Left ventricle myocardium inferior (tissue), 1 donor: Measurements from ENCODE around the gene GCC2. TPM values are rescaled to one million over a fixed set of nuclear protein-coding genes. Genes with fewer than 3 reads are reported as not detected.
"Not testable (repeated sequence)": the region's sequence is repeated elsewhere in the genome, so short reads cannot be mapped to it uniquely, and the experiment has no call there.

Experiments
- DNase-seq: peaks from one replicate; pipeline ENCODE4 v3.0.0-alpha.2; 2020
- H3K27ac ChIP-seq: fragments of 200-600 bp; replicated peaks from 2 replicates; pipeline ENCODE4 v1.8.0; 2021
- H3K27me3 ChIP-seq: fragments of 200-600 bp; 2 replicates; pipeline ENCODE4 v1.8.0; 2021; ENCODE audit warnings: low read depth
- H3K36me3 ChIP-seq: fragments of 200-600 bp; 2 replicates; pipeline ENCODE4 v1.8.0; 2021
- H3K4me1 ChIP-seq: fragments of 200-600 bp; 2 replicates; pipeline ENCODE4 v1.8.0; 2021
- H3K4me3 ChIP-seq: fragments of 200-600 bp; 2 replicates; pipeline ENCODE4 v1.8.0; 2021; ENCODE audit warnings: mild to moderate bottlenecking, moderate library complexity
- H3K9me3 ChIP-seq: fragments of 200-600 bp; replicated peaks from 2 replicates; pipeline ENCODE4 v1.8.0; 2021
- CTCF ChIP-seq: fragments of 200-600 bp; IDR thresholded peaks from 2 replicates; pipeline ENCODE4 v1.8.0; 2021; ENCODE audit warnings: antibody characterized with exemption, mild to moderate bottlenecking, borderline replicate concordance
- intact Hi-C: fragments of 100-400 bp; cut with micrococcal nuclease; formaldehyde crosslinking; loops from one replicate; pipeline ENCODE4 v1.11.0; 2022
- total RNA-seq: library from RNA; stranded (reverse); fragmentation: NEBNext Ultra II Directional; extraction: Animal tissue kit (Norgen Biotek cat#: 25700); gene quantifications from one replicate; pipeline ENCODE4 v1.2.1, GENCODE V29; 2021
- donor health status: DM: no; HTN: yes; CAD: no; lungs with severe emphysema.

Gene GCC2
- total RNA-seq, 1 donor from 2014 or later, result 24.9 TPM

GRCh38 chr2:108552566-108552965 lies 103.6 kb downstream of the GCC2 start:
- intact Hi-C loops, result no loop called here
- Histone ChIP-seq H3K4me3 (no peak overlapping the region), H3K9me3 (no peaks in the 10 kb centered on the region), H3K4me1 (peaks cover 62% of the 10 kb centered on the region), H3K27me3 (no peaks in the 10 kb centered on the region), H3K27ac (peak overlapping the region; percentile 77), H3K36me3 (no peaks in the 10 kb centered on the region)
- no peak for DNase-seq
- no peak for TF ChIP-seq CTCF

GRCh38 chr2:108553209-108553919 lies 104.4 kb downstream of the GCC2 start:
- no peak for DNase-seq
- no peak for TF ChIP-seq CTCF

GRCh38 chr2:108554528-108554927 lies 105.5 kb downstream of the GCC2 start:
- no peaks in the 10 kb centered on the region for H3K9me3 ChIP-seq
- TF ChIP-seq CTCF, result no peak
- peaks cover 61% of the 10 kb centered on the region for H3K4me1 ChIP-seq
- no peaks in the 10 kb centered on the region for H3K36me3 ChIP-seq
- no peak overlapping the region for H3K4me3 ChIP-seq
- peak; percentile 72 for DNase-seq
- peak overlapping the region; percentile 77 for H3K27ac ChIP-seq
- intact Hi-C loops, result no loop called here
- H3K27me3 ChIP-seq, result no peaks in the 10 kb centered on the region

More at GRCh38 chr2:108553209-108553919, 104.4 kb downstream of the GCC2 start:
- Histone ChIP-seq H3K4me1 (peaks cover 56% of the 10 kb centered on the region), H3K27me3 (no peaks in the 10 kb centered on the region), H3K36me3 (no peaks in the 10 kb centered on the region), H3K27ac (peak overlapping the region; percentile 77), H3K9me3 (no peaks in the 10 kb centered on the region), H3K4me3 (no peak overlapping the region)
- intact Hi-C loops, result no loop called here

GRCh38 chr2:108555572-108555971 lies 106.6 kb downstream of the GCC2 start:
- no peak for DNase-seq
- intact Hi-C loops, result no loop called here
- no peak overlapping the region for H3K4me3 ChIP-seq
- H3K27me3 ChIP-seq, result no peaks in the 10 kb centered on the region
- H3K27ac ChIP-seq, result peak overlapping the region; percentile 77
- H3K36me3 ChIP-seq, result no peaks in the 10 kb centered on the region
- peaks cover 71% of the 10 kb centered on the region for H3K4me1 ChIP-seq
- TF ChIP-seq CTCF, result no peak
- no peaks in the 10 kb centered on the region for H3K9me3 ChIP-seq

- H3K9me3 ChIP-seq, DNase-seq, H3K36me3 ChIP-seq, intact Hi-C loops, H3K27me3 ChIP-seq, H3K4me3 ChIP-seq: not testable (repeated sequence)
- Histone ChIP-seq H3K27ac (peak overlapping the region; percentile 77), H3K4me1 (peaks cover 80% of the 10 kb centered on the region)
Measured at GRCh38 chr2:108556581-108556980, 107.6 kb downstream of the GCC2 start.

Other genes with a start within 250 kb of the GCC2 start
- gene SULT1C3, start 209.2 kb upstream of the GCC2 start, total RNA-seq, result not detected
- gene SULT1C2, start 160.3 kb upstream of the GCC2 start, total RNA-seq, result 1.9 TPM
- 2.7 TPM for gene SULT1C4, start 71.3 kb upstream of the GCC2 start, total RNA-seq
- gene LIMS1, start 85.3 kb downstream of the GCC2 start, total RNA-seq, result 77.0 TPM